GM21381 (cell line): ENCODE results near the gene GRAP.
A peak's percentile ranks its signal among the peaks of the same experiment; 100 is the strongest.

Source experiments
- ATAC-seq: cut with Tn5 transposase; IDR thresholded peaks from one replicate; pipeline ENCODE4 v1.9.1; 2021; ENCODE audit warnings: mild to moderate bottlenecking, moderate library complexity; ENCODE audit not compliant: unreplicated experiment

Gene GRAP

DNA sequence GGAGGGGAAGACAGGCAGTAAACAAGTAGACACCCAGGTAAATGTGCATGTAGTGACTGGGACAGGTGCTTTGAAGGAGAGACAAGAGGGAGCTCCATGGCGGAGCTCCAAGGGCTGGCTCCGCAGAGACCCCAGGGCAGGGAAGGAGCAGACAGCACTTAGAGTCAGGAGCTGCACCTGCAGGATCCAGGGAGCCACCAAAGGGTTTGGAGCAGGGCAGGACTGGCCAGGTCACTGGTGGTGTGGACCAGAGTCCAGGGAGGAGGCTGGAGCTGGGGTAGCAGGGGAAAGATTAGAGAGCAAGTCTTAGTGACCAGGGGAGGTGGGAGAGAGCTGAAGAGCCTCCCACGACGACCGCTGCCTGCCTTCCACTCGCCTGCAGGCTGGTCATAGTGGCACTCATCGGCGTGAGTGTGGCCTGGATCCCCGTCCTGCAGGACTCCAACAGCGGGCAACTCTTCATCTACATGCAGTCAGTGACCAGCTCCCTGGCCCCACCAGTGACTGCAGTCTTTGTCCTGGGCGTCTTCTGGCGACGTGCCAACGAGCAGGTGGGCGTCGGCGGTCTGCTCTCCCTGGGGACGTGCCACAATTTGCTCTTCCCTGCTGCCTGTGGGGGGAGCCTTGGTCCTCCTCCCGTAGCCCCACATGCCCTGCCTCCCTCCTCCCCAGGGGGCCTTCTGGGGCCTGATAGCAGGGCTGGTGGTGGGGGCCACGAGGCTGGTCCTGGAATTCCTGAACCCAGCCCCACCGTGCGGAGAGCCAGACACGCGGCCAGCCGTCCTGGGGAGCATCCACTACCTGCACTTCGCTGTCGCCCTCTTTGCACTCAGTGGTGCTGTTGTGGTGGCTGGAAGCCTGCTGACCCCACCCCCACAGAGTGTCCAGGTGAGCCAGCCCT is 27.5 kb downstream of the GRAP start:
- no peak for ATAC-seq

DNA sequence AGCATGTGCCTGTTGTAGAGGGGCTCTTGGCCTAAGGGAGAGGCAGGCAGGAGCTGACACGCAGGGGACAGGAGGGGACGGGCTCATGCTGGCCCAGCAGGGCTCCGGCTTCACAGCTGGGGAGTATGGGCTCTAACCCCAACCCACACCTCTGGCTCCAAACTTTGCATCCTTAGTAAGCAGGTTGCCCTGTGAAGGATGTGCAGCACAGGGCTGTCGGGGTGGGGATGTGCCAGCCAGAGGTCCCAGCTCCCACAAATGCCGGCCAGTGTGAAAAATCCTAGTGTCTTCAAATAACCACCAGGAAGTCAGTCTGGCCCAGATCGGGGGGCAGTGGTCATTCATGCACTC is 28.2 kb downstream of the GRAP start:
- no peak for ATAC-seq

GRCh38 chr17:19017804-19018599 is 28.8 kb downstream of the GRAP start:
- no peak for ATAC-seq

GRCh38 chr17:19017401-19017800 is 29.4 kb downstream of the GRAP start:
- ATAC-seq, result no peak

DNA sequence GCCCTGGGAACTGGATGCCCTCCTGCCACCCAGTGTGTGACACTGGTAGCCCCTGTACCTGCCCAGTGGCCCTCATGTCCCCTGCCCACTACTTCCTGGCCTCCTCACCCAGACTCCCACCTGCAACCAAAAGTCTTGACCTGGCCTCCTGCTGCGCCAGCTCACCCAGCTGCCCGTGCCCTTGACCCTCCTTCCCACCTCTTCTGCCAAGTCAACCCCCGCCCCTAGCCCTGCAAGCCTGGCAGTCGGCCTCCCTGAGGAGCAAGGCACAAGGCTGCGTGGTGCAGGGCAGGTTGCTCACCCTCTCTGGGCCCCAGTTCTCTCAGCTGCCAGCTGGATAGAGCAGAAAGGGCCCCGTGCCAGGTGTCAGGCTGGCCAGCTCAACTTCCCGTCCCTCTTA is 29.9 kb downstream of the GRAP start:
- no peak for ATAC-seq

GRCh38 chr17:19016297-19016696 is 30.5 kb downstream of the GRAP start:
- ATAC-seq, result no peak

DNA sequence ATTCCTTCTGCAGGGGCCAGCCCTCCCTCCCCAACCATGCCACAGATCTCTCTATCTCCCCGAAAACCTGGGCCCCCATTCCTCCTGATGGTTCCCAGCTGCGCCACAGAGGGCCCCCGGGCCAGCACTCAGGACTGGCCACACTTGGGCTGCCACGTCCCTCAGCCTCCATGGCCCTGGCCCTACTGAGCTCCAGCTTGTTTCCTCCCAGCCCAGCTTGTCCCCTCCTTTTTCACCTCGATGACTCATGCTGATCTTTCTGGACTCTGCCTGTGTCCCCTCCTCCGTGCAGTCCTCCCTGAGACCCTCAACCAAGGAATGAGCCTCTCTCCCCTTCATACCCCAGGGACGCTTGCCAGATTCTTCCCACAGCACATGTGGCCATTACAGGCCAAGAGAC is 31.3 kb downstream of the GRAP start:
- ATAC-seq, result no peak

GRCh38 chr17:19014628-19015215 is 32.0 kb downstream of the GRAP start:
- no peak for ATAC-seq

- ATAC-seq, result no peak
Measured at GRCh38 chr17:19013806-19014627, 32.7 kb downstream of the GRAP start.

DNA sequence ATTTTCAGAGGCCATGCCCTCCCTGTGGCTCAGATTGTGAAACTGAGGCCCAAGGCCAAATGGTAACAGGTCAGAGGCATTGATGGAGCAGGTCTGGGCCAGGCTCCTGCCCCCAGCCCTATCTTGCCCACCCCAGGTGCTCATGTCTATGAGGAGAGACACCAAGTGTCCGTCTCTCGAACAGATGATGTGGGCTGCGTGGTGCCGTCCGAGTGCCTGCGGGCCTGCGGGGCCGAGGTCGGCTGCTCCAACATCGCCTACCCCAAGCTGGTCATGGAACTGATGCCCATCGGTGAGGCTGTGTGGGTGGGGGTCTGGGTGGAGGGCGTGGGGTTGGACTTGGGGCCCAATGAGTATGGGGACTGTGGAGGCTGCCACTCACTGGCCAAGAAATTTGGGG is 33.5 kb downstream of the GRAP start:
- ATAC-seq, result no peak

DNA sequence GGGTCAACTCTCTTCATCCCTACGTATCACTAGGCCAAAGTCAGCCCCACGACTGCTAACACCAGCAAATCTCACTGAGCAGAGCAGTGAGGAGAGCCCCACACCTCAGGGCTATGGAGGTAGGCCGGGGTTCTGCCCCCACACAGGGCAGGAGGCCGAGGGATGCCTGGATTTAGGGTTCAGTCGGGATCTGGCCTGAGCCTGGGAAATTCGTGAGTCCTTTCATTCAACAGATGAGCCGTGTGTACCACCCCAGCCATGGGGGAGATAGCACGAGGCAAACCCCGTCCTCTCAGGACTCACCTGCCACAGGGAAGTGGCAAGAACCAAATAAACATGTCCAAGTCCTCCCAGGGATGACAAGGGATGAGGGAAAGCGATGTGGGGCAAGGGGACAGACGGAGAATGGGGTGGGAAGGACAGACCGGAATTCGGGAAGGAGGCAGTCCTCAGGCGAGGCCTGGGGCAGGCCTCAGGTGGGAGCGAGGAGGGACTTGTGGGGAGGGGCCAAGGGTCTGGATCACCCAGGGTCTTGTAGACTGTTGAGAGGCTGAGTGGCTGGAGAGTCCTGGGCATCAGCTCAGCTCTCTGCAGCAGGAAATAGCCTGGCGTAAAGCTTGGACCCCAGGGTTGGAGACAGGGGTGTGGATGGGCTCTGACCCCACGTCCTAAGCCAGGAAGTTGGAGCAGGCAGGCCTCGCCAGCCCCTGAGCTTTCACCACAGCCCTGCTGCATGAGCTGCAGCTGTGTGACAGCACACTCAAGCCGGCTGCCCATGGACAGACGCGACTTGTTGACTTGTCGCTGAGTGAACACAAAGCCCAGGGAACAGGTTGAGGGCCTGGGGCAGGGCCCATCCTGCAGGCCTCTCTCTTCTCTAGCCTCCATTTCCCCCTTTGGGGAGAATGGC is 34.3 kb downstream of the GRAP start:
- ATAC-seq, result no peak

DNA sequence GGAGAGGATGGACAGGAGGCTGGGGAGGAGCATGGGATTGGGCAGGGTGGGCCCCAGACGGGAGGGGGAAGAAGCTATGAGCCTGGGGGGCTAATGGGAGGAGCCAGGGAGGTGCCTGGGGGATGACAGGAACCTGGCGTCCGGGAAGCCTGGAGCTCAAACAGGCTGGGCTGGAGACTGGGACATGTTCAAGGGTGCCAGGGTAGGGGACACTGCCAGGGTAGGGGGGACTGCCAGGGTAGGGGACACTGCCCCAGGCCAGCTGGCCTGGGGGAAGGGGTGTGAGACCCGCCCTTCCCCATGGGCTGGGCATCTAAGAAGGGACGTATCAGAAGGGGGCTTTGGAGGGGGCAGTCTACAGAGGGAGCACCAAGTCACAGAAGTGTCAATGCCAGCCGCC is 35.2 kb downstream of the GRAP start:
- ATAC-seq, result no peak

- no peak for ATAC-seq
Measured at GRCh38 chr17:19010729-19011505, 35.8 kb downstream of the GRAP start.

DNA sequence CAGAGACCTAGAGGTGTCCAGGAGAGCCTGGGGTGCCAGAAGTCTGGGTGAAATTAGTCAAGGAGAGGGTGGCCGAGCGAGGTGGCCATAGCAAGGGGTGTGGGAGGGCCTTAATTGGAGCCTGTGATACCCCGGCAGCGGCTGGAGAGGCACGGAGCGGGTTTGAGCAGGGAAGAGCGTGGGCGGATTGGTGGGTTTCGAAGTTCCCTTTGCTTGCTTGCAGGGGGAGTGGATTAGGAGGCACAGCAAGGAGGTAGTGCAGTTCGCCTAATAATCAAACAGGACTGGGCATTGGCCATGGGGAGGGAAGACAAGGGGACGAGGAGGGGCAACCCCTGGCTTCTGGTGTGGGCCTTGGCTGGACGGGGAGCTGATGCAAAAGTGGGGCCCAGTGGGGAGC is 36.8 kb downstream of the GRAP start:
- no peak for ATAC-seq

DNA sequence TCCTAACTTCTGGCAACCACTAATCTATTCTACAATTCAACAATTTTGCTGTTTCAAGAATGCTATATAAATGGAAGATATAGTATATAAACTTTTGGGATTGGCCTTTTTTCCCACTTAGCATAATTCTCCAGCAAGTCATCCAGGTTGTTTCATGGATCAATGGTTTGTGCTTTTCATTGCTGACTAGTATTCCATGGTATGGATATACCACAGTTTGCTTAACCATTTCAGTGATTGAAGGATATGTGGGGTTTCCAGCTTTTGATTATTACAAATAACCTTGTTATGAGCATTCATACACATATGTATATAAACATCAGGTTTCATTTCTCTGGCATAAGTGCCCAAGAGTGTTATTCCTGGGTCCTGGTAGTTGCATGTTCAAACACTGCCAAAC is 40.1 kb downstream of the GRAP start:
- ATAC-seq, result no peak

GRCh38 chr17:19005789-19006430 is 40.8 kb downstream of the GRAP start:
- ATAC-seq, result no peak

GRCh38 chr17:19005137-19005773 is 41.5 kb downstream of the GRAP start:
- no peak for ATAC-seq

DNA sequence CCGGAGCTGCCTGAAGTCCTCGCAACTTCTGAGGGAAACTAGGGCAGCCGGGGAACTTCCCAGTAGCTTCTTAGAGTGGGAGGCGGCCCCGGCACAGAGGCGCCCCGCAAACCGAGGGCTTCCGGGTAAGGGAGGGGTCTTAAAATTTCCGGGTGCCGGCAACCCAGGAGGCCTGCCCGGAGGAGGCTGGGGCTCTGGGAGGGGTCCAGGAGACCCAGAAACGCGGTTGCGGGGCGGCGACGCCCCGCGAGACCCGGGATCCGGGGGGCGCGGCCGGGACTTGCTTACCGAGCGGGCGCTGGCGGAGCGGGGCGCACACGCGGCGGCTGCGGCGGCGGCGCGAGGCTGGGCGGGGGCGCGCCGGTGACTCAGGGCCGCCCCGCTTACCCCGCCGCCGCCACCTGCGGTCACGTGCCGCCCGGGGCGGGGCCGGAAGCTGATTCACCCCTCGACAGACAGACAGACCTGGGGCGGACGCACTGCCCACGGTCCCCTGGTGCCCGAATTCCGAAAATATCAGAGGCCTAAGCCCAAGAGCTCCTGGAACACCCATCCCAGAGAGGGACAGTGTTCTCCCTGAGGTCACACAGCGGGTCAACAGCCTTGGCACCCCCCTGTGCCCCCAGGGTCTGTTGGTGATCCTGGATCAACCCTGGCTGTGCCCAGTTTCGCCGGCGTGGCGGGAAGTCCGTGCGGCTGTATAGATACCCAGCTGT is 42.2 kb downstream of the GRAP start, which contains the start of gene FAM83G:
FAM83G (minus strand) TSS at position 344 of the 716 bp plus-strand sequence. CDS start 723 bp downstream, outside the sequence.
- ATAC-seq, result peak; percentile 72
